Central memory CD4-positive, alpha-beta T cell (primary cell): Measurements from ENCODE around the gene PLCH1.

ENCODE experiments used
- DNase-seq: peaks from one replicate; pipeline ENCODE4 v3.0.0; 2022

PLCH1 gene

DNA sequence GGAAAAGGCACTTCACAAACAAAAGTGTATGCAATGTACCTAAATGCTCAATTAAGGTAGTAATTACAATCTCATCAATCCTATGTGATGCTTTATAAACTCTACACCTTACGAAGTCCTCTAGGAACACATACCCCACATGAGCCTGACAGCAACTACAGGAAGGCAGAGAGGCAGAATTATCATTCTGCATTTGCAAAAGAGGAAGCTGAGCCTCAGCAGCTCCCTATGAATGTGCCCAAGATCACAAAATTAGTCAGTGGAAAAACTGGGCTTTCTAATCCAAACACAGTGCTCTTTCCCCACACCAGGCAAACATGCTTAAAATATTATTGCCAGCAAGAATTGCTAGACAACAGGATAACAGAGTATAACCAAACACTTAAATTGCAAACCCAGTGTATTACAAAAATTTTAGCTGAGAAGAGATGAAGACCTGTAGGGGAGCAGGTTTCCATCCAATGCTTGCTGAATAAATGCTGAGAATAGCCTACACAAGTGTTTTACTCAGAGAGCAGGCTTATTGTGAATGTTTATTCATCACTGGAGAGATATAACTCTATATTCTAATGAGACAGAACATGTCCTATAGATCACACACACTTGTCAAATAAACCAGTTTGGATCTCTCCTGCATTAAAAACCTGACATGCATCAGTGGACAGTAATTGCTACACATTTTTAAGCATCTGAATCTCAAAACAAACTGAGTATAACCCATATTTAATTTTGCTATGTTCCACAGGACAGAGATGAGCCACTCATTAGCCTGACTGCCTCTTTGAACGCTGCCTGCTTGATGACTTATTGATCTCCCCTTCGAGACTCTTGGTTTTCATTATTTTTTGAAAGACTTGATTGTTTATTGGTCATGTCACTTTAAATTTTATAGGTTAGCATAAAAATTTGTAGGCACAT is 62.2 kb downstream of the PLCH1 start:
- no peak for DNase-seq

DNA sequence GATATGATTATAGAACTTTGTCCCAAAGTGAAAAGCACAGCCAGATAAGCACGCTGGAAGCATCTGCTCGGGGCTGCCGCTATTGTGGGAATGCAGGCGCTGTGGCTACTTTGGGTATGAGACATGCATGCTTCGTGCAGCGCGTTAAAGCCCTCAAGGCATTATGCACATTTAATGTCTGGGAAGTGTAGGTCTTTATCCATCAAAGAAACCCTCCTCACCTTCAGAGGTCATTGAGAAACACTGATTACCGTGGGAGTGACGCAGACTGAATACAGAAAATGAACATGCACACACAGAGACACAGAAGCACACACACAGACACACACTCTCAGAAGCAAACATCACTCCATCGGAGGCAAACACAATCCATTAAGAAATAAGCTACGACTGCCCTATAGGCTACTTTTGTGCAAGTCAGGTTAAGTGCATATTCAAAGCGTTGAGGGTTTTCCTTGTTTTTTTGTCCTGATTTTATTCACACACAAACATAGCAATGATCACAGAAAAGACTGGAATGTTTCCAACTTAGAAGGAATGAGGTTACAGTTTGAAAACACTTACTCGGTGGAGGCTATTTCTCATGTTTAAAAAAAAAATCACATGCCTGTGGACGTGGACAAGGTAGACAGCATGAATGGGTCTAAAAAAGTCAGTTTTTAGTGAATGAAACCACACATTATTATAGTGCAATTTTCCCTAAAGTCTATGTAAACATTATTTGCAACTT is 68.5 kb downstream of the PLCH1 start:
- DNase-seq: no peak

DNA sequence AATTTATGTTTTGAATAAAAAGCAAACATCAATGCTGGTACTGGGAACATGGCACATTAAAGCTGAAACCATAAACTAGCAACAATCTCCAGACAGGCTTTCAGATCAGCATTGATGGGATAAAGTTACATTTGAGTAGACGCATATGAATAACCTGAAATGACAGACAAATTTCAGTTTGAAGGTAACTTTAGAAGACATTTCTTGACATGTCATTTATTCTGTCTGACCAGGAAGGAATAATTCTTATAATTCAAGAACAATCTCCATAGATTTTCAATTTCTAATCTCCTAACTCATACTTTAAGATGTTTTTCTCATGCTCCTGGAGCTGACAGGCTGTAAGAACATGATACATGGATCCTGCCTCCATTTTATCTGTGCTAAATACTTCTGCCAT is 69.8 kb downstream of the PLCH1 start:
- DNase-seq: no peak

DNA sequence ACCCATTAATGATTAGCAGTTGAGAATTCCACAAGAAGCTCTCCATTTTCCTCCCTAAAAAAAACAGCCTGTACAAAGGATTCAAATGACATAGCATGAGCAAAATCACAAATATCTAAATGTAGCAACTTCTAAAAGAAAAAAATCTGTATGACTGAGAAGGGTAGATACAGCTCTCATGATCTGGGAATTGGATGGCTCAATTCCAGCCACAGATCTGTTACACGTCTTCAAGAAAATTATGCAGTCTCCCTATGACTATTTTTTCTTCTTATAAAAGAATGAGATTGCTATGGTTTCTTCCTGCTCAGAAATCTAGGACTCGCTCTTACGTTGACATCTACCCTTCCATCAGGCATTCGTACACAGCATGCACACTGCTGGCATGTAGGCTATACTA is 71.5 kb downstream of the PLCH1 start:
- DNase-seq: no peak

DNA sequence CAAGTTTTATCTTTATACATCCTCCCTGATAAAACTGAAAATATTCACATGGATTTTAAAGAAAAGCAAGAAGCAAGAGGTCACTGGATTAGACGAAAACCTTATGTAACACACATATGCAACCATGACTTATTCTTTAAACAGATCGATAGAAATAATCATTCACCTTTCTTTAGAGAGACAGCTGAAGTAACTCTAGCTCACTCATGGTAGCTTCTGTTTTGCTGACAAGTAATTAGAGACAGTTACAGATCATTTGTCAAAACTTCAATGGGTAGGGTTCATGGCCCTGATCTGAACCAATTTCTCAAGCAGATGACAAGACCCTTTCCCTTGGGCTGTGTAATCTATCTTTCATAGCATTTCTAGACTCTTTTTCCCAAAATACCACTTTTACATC is 74.5 kb downstream of the PLCH1 start:
- DNase-seq: no peak

DNA sequence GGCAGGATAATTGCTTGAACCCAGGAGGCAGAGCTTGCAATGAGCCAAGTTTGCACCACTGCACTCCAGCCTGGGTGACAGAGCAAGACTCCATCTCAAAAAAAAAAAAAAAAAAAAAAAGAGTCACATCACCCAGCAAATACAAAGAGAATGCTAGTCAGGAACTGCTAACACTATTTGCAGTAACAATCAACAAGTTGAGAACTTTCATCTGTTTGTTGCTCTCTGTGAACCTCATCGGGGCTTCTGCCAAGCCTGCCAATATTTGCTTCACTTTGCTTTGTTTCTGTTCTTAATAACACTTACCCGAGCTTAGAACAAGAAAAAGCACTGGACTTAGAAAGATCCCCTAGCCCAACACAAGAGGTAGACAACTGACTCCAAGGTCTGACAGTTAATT is 76.9 kb downstream of the PLCH1 start:
- no peak for DNase-seq

DNA sequence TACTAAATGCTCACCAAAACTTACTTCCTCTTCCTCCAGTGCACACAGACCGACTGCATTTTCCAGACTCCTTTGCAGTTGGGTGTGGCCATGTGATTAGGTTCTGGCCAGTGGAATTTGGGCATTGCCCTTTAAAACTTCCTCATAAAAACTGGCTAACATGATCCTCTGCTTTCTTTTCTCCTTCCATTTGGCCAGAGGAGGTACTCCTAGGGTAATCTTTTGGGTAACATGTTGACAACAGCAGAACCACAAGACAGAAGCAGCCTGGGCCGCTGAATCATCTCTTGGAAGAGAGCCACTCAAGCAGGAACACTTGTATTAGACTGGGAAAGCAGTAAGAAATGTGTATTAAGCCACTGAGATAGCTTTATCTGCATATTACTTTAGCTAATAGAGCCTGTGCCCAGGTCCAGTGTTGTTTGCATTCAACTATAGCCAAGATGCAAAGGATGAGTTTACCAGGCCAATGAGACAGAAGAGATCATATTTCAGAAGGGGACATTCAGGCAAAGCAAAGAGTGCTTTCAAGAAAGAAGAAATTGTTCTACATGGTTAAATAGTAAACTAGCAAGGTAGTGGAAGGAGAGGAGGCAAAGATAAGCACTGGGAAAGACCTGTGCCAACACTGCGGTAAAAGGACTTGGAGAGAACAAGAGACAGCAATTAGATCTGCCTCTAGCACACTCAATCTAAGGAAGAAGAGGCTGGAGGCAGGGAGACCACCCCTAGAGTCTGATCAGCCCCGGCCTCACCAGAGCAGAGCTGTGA is 79.8 kb downstream of the PLCH1 start:
- DNase-seq: no peak

DNA sequence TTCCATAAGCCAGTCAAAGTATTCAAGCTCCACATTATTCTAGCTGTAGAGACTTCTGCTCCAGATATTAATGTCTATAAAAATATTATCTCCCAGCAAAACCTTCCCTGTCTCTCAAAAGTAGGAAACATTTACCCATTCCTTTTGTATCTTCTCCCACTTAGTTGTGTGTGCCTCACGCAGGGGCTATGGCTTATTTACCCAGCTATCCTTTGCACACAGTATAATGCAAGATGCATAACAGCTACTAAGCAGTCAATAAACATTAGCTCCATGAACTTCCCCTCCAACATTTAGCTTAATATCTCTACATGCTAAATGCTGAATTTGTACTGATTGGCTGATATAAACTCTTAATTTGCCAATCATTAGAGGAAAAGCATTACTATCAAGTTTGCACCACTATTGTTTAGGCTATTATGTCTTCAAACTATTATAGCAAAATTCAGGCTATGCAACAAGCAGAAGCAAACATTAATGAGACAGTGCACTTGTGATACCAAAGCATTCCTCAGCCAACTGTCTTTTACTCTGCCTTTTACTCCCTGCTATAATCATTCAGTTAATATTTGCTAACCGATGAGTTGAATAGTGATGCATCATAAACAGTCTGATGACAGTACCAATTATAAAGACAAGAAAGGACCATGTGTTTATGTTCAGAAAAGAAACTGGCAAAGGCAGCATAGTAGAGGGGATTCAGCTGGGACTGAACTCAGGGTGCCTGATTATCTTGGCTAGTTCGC is 81.2 kb downstream of the PLCH1 start:
- no peak for DNase-seq

DNA sequence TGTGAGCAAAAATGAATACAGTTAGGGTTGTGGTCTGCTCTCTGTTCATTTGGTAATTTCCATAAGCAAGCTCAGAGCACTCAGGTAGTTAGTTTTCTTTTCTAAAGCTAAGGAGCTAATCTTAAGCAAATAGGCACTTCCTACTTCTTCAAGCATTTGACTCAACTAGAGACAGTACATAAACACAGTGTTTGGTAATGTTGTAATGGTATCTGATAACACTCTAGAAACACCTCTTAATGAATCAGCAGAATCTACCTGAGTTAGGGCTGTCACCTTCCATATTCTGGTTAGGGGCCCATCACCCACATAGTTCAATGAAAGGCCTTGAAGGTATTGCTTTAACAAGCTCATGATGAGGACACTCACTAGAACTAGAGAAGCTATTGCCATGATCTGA is 83.1 kb downstream of the PLCH1 start:
- no peak for DNase-seq

DNA sequence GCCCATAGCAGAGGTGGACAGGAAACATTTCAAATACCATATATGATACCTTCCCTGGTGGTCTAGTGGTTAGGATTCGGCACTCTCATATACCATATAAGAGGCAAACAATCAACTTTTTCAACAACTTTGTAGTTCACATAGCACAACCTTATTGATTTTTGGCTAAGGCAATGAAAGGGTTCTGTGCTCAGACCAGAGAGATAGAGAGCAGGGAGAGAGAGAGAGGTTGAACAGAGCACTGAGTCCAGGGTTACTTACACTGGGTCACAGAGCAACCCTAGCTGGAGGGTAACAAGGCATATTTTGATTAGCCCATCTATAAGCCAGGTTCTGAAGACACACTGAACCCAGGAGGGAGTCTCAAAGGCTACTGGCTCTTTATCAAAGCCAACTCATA is 83.8 kb downstream of the PLCH1 start:
- no peak for DNase-seq

DNA sequence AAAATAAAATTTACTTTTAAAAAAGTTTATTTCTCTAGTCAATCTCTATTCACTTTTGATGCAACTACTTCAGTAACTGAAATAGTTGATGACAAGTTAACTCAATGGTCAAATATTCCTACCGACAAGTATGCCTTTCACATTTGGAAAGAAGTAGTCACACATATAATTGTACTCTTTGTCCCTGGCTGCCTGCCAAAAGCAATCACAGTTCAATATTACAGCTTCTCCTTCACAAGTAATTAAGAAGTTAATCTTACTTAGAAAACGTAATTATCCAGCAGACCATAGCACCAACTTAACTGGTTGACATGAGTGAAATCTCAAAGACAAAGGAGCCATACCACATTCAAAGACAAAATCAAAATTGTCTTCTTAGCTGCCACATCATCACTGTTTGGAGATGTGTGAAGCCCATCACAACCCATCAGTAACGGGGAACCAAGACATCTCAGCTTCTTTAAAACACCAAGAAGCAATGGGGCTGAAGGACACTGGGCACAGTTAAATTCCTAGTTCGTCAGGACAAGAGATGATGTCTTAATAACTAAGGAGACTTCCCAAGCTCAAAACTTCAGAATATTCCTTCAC is 86.1 kb downstream of the PLCH1 start:
- no peak for DNase-seq

DNA sequence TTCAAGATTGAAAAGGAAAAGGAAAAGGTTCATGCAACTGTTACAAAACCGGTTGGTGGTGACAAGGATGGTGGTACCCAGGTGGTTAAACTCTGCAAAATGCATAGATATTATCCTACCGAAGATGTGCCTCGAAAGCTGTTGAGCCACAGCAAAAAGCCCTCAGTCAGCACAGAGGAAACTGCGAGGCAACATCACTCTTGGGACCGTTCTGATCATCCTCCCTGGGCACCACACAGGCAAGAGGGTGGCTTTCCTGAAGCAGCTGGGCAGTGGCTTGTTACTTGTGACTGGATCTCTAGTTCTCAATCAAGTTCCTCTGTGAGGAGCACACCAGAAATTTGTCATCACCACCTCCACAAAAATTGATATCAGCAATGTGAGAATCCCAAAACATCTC is 86.9 kb downstream of the PLCH1 start:
- no peak for DNase-seq

DNA sequence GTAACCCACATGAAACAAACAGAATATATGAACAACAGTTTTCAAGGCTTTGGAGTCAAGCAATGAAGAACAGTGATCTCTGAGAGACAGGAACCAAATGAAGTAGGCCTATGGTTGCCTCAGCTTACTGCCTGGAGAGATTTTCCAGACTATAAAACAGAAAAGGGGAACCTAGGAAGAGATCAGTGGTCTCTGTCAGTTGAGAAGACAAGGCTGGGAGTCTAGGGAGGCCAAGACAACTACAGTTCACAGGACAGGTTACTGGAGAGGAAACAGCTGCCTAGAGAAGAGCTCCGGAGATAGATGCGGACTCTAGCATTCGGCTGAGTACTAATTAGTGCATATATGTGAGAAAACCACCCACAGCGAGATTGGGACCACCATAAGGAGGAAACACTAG is 87.7 kb downstream of the PLCH1 start:
- no peak for DNase-seq

DNA sequence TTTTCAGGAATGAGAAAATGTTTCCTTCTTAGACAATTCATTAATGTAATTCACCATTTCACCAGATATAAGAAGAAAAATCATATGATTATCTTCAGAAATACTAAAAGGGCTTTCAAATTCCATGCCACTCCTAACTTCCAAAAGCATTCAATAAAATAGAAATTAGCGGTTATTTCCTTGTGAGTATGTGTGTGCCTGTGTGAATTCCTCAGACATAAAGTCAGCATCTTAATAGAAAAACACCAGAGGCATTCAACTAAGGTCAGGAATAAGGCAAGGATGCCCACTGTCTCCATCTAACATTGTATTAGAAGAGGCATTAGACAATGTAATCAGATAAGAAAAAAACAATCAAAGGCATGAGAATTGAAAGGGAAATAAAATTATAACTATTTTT is 88.4 kb downstream of the PLCH1 start:
- DNase-seq: no peak

DNA sequence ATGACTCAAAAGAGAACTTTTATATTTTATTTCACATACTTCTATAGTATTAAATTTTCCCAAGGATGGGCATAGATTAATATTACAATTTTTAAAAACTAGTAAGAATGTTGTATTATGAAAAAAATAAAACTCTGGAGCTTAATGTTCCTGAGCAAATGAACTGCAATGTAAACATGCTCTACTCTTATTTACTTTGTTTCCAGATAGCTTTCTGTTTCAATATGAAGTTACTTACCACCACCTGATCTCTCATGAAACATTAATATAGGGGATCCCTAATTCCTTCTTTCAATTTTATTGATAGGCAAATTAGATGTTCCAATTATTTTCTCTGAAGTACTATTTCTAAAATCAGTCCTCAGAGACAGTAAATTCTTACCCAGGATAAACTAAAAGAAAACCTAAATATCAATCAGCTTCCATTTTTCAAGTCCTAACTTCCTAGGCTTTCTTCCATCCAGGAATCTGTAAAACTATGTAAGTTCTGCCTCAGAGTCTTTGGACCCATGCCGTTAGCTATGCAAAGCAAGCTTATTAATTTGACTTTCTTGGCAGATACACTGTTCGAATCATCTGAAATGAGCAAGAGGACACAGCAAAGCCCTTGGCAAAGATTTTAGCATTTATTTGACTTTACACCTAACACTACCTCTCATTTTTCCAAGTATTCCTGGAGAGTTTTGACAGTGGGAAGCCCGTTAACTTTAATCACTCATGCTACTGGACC is 93.2 kb downstream of the PLCH1 start:
- DNase-seq: no peak

DNA sequence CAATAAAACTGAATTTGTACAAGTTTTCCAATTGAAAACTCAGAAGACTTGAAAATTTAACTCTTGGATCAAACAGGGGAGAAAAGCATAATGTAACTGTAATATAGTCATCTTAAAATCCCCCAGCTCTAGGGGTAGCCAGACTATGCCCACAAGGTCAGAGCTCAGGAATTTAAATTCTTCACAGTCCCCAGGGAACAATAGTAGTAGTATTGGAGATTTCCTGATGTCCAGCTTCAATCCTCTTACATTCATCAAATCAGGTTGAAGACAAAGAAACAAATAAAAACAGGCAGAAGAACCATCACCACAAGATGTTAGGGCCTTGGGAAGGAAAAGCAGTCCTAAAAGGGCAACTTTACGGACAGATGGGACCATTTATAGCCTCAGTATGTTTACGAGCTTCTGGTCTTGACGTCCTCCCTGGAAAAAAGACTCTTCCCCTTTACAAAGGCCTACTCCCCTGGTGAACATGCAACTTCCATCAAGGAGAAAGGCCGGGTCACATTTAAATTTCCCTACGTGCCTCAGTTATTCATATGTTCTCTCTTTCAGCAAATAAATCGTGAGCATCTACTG is 96.8 kb downstream of the PLCH1 start:
- DNase-seq: no peak

DNA sequence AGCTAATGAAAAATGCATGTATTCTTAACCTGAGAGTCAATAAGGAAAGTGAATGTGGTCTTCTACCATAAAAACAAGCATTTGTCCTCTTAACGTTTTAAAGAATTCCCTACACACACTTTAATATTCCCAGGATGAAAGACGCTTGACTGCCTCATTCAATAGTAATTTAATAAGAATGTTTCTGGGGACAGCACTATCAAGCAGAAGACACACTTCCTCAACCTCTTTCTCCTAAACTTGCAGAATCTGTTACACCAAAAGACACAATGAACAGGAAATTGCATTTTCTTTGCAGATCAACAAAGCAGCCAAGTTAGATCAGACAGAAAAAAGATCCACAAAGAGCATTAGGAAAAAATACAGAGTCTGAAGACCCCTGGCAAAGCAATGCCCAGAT is 97.7 kb downstream of the PLCH1 start:
- DNase-seq: no peak

DNA sequence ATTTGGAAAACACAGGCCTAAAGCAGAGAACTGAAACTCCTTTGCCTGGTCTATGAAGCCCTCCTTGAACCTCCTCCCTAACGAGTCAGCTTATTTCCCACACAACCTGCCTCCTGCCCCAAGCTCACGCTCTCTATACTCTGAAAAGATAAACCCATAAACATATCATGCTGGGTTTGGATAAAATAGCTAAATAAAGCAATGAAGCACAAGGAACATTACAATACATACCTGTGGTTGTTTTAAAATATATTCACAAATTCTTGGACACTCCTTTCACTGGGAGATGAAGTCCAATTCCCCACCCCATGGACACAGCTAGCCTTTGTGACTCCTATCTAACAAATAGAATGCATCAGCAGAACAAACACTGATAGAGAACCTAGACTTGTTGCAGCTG is 98.2 kb downstream of the PLCH1 start:
- DNase-seq: no peak

DNA sequence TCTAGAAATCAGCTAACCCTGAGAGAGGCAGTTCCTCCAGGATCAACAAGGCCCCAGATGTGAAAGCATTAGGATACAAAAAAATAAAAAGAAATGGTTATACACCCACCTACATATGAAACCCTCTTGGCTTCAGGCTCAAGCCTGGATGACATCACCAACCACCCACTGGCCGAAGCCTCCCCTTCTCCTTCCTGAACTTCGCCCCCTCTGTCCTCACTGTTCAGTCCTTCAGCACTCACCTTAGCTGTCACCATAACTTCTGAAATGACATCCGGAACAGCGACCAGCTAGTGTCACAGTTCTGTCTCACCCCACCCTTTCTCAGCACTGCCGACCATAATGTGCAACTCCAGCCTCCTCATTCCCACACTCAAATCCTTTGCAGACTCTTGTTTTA is 98.7 kb downstream of the PLCH1 start:
- no peak for DNase-seq

DNA sequence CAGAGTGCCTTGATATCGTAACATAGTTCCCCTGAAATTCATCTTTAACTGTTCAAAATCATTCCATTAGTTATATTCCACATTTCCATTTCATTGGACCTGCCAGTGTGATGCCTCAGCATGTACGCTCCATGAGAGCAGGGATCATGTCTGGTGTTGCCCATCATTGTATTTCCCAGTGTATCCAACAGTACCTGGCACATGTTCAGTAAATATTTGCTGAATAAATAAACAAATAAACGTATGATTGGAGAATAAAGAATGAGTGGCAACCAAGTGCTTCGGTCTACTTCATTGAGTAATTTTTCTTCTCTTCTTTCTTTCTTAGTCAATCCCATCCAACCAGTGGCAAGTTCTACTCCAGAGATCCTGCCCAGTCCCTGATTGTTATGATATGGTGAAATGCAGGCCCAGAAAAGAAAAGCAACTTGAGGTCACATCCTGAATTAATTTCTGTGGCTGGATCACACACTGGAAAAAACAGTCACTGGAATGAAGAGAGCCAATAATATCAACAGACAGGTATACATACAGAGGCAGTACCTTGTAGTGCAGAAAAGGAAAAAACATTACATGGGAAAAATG is 101.2 kb downstream of the PLCH1 start:
- no peak for DNase-seq

DNA sequence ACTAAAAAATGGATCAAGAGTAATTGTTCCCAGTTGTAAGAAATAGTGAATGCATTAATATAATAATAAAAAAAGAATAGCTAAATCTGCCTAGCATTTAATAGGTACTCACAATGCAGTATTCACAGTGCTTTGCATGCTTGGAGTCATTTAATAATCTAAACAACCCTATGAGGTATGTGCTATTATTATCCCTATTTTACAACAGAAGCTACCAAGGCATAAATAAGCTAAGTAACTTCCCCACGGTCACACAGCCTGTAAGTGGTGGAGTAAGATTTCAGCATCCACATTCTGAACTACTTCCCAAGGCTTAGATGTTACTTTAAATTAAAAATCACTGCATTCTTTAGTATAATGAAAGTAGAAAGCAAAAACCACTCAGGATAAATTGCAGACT is 102.9 kb downstream of the PLCH1 start:
- no peak for DNase-seq
